ENCODE results near the gene CYP2A7. TPM values are rescaled to one million over a fixed set of nuclear protein-coding genes. Genes with fewer than 3 reads are reported as not detected.
"Not testable (repeated sequence)": the region's sequence is repeated elsewhere in the genome, so short reads cannot be mapped to it uniquely, and the experiment has no call there.

CYP2A7 gene
- total RNA-seq, 1 donor = not detected

- not testable (repeated sequence) for H3K9me3 ChIP-seq (ENCODE audit: low read depth, low read length); H3K27me3 ChIP-seq (ENCODE audit: insufficient read depth, low read length); H3K4me3 ChIP-seq (ENCODE audit: low read length)
- peaks cover 18% of the 10 kb centered on the region for H3K4me1 ChIP-seq (ENCODE audit: insufficient read depth, low read length)
Measured at GRCh38 chr19:40833728-40834533, 48.1 kb downstream of the CYP2A7 start.

DNA sequence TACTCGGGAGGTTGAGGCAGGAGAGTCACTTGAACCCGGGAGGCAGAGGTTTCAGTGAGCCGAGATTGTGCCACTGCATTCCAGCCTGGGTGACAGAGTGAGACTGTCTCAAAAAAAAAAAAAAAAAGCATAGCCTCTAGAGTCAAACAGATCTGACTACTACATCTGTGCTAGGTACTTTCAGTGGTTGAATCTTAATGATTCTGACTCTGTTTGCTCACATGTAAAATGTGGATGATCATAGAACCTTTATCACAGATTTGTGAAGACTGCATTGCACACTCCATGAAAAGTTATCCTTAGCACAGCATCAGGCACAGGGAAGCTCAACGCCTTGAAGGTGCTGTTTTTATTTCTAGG, 49.6 kb downstream of the CYP2A7 start:
- H3K27me3 ChIP-seq (ENCODE audit: insufficient read depth, low read length); H3K4me3 ChIP-seq (ENCODE audit: low read length); H3K9me3 ChIP-seq (ENCODE audit: low read depth, low read length): not testable (repeated sequence)
- H3K4me1 ChIP-seq (ENCODE audit: insufficient read depth, low read length) = peaks cover 18% of the 10 kb centered on the region

GRCh38 chr19:40831502-40832430, 50.3 kb downstream of the CYP2A7 start:
- Histone ChIP-seq H3K4me3 (ENCODE audit: low read length) (no peak overlapping the region), H3K4me1 (ENCODE audit: insufficient read depth, low read length) (peaks cover 23% of the 10 kb centered on the region), H3K9me3 (ENCODE audit: low read depth, low read length) (no peaks in the 10 kb centered on the region), H3K27me3 (ENCODE audit: insufficient read depth, low read length) (no peaks in the 10 kb centered on the region)

GRCh38 chr19:40830741-40831140, 51.3 kb downstream of the CYP2A7 start:
- peaks cover 29% of the 10 kb centered on the region for H3K4me1 ChIP-seq (ENCODE audit: insufficient read depth, low read length)
- H3K9me3 ChIP-seq (ENCODE audit: low read depth, low read length); H3K4me3 ChIP-seq (ENCODE audit: low read length): not testable (repeated sequence)

DNA sequence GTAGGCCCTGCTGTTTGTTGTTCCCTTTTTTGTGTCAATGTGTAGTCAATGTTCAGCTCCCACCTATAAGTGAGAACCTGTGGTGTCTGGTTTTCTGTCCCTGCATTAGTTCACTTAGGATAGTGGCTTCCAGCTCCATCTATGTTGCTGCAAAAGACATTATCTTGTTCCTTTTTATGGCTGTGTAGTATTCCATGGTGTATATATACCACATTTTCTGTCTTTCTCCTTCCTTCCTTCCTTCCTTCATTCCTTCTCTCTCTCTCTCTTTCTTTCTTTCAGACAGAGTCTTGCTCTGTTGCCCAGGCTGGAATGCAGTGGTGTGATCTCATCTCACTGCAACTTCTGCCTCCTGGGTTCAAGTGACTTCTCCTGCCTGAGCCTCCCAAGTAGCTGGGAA, 52.8 kb downstream of the CYP2A7 start:
- peaks cover 31% of the 10 kb centered on the region for H3K4me1 ChIP-seq (ENCODE audit: insufficient read depth, low read length)
- H3K4me3 ChIP-seq (ENCODE audit: low read length) = no peak overlapping the region
- no peaks in the 10 kb centered on the region for H3K27me3 ChIP-seq (ENCODE audit: insufficient read depth, low read length)
- no peaks in the 10 kb centered on the region for H3K9me3 ChIP-seq (ENCODE audit: low read depth, low read length)

More at GRCh38 chr19:40830741-40831140, 51.3 kb downstream of the CYP2A7 start:
- not testable (repeated sequence) for H3K27me3 ChIP-seq (ENCODE audit: insufficient read depth, low read length)

- Histone ChIP-seq H3K4me3 (ENCODE audit: low read length) (no peak overlapping the region), H3K27me3 (ENCODE audit: insufficient read depth, low read length) (no peaks in the 10 kb centered on the region), H3K4me1 (ENCODE audit: insufficient read depth, low read length) (peaks cover 41% of the 10 kb centered on the region), H3K9me3 (ENCODE audit: low read depth, low read length) (no peaks in the 10 kb centered on the region)
Measured at GRCh38 chr19:40827386-40828247, 54.4 kb downstream of the CYP2A7 start.

DNA sequence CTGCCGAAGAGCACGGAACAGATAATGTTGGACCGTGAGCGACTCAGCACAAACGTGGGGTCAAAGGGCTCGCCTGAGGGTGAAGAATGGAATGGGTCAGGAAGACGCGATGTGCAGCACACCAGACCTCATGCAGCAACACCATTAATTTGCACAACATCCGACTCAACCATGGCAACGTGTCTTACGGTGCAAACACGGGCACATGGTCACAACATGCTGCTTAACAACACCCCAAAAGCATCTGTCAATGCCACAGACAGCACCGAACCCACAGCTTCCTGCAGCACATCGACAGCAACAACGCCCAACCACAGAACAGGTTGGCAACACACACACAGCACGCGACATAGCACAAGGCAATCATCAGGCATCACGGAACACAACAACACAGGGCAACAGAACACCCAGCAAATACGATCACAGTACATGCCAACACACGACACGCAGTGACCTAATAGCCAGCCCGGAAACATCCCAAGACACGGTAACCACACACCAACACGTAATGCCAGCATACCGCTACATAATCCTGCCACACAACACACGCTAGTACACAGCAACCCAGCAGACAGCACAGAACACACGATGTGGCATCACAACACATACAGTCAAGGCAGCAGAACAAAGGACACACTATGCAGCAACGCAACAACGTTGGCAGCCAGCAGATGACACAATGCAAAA, 55.2 kb downstream of the CYP2A7 start:
- not testable (repeated sequence) for H3K27me3 ChIP-seq (ENCODE audit: insufficient read depth, low read length); H3K4me3 ChIP-seq (ENCODE audit: low read length); H3K9me3 ChIP-seq (ENCODE audit: low read depth, low read length)
- H3K4me1 ChIP-seq (ENCODE audit: insufficient read depth, low read length) = peaks cover 42% of the 10 kb centered on the region

DNA sequence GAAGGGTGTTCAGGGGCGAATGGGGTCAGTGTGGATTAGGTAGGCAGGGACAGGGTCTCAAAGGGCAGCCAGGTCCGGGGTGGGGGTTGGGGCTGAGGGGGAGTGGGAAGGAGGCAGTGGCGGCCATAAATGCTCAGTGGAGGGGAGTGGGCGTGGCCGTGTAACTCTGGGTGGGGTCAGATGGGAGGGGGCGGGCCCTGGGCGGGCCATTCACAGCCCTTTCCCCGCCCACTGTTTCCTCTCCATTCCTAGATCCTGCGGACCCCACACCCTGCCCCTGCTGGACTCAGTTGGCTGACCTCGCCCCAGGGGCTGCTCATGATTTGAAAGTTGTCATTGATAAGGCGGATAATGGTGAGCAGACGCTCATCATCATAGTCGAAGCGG, 55.7 kb downstream of the CYP2A7 start:
- H3K4me3 ChIP-seq (ENCODE audit: low read length) = not testable (repeated sequence)

GRCh38 chr19:40825460-40826095, 56.5 kb downstream of the CYP2A7 start:
- not testable (repeated sequence) for H3K4me3 ChIP-seq (ENCODE audit: low read length); H3K27me3 ChIP-seq (ENCODE audit: insufficient read depth, low read length); H3K9me3 ChIP-seq (ENCODE audit: low read depth, low read length)
- peaks cover 36% of the 10 kb centered on the region for H3K4me1 ChIP-seq (ENCODE audit: insufficient read depth, low read length)

More for the DNA sequence above, 55.7 kb downstream of the CYP2A7 start:
- not testable (repeated sequence) for H3K27me3 ChIP-seq (ENCODE audit: insufficient read depth, low read length); H3K9me3 ChIP-seq (ENCODE audit: low read depth, low read length)
- H3K4me1 ChIP-seq (ENCODE audit: insufficient read depth, low read length) = peaks cover 37% of the 10 kb centered on the region

Other genes with a start within 250 kb of the CYP2A7 start
- 3.1 TPM for gene NUMBL, start 191.6 kb downstream of the CYP2A7 start, total RNA-seq
- gene COQ8B, start 165.3 kb downstream of the CYP2A7 start, total RNA-seq = 11.9 TPM
- 6.7 TPM for gene ITPKC, start 165.1 kb downstream of the CYP2A7 start, total RNA-seq
- gene ACTMAP, start 131.8 kb downstream of the CYP2A7 start, total RNA-seq = 0.52 TPM
- gene SNRPA, start 131.0 kb downstream of the CYP2A7 start, total RNA-seq = 26.2 TPM
- not detected for gene MIA, start 106.7 kb downstream of the CYP2A7 start, total RNA-seq
- 9.6 TPM for gene RAB4B, start 104.0 kb downstream of the CYP2A7 start, total RNA-seq
- 52.7 TPM for gene EGLN2, start 83.0 kb downstream of the CYP2A7 start, total RNA-seq
- gene CYP2A6, start 31.8 kb downstream of the CYP2A7 start, total RNA-seq = not detected
- not detected for gene CYP2B6, start 109.1 kb upstream of the CYP2A7 start, total RNA-seq
- not detected for gene CYP2A13, start 206.2 kb upstream of the CYP2A7 start, total RNA-seq
- 0.10 TPM for gene CYP2F1, start 232.2 kb upstream of the CYP2A7 start, total RNA-seq